Measurements from ENCODE around the gene ARL14.

The ARL14 gene

GRCh38 chr3:160677459-160677881 is 510 bp downstream of the ARL14 start:
- peak overlapping the region; percentile 88 for H3K27ac ChIP-seq (ENCODE audit: low read depth, low read length, severe bottlenecking)
- 50 to 76% methylated on average over 2 of the region's 4 CpGs for WGBS, 2 experiments (ENCODE audit: insufficient coverage in 2 of 2)

DNA sequence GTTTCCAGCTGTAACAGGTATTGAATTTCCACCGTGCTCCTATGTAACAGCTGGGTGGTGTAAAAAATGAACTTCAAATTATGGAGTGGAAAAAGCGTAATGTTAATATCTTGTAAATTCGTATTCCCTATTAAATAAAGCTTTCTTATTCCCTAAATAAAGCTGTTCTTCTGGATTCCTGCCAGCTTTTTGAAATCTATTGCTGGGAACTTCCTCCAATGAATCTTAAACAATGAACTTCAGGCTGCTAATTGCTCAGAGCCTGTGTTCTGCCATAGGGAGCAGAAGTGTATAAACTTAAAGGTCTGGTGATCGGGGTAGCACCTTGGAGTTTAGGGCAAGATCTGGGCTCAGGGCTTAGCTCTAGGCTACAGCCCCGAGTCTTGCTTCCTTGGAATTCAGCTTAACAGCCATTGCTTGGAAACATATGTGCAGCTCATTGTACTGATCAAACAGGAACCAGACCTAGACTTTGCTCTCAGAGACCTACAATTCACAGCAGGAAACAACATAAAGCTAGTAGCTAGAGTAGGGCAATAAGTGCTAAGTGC is 1.4 kb downstream of the ARL14 start:
- Histone ChIP-seq H3K36me3 (ENCODE audit: control insufficient read depth, insufficient read depth, low read length) (no peaks in the 10 kb centered on the region), H3K4me3 (ENCODE audit: extremely low read depth, insufficient read depth, low read length, poor library complexity, severe bottlenecking) (no peak overlapping the region), H3K27ac (ENCODE audit: low read depth, low read length, severe bottlenecking) (peak overlapping the region; percentile 88), H3K9me3 (ENCODE audit: control insufficient read depth, low read length) (no peaks in the 10 kb centered on the region), H3K4me1 (ENCODE audit: control insufficient read depth, insufficient read depth, low read length, poor library complexity, severe bottlenecking) (peaks cover 32% of the 10 kb centered on the region)
- WGBS, 2 experiments (ENCODE audit: insufficient coverage in 2 of 2) = 82 to 90% methylated on average over 3 of the region's 5 CpGs

More at GRCh38 chr3:160677459-160677881, 510 bp downstream of the ARL14 start:
- Histone ChIP-seq H3K4me3 (ENCODE audit: extremely low read depth, insufficient read depth, low read length, poor library complexity, severe bottlenecking) (no peak overlapping the region), H3K36me3 (ENCODE audit: control insufficient read depth, insufficient read depth, low read length) (no peaks in the 10 kb centered on the region), H3K4me1 (ENCODE audit: control insufficient read depth, insufficient read depth, low read length, poor library complexity, severe bottlenecking) (peaks cover 32% of the 10 kb centered on the region), H3K9me3 (ENCODE audit: control insufficient read depth, low read length) (no peaks in the 10 kb centered on the region)

GRCh38 chr3:160684368-160684740 is 7.4 kb downstream of the ARL14 start:
- WGBS, 2 experiments (ENCODE audit: insufficient coverage in 2 of 2) = 100% methylated on average over 1 to 2 of the region's 2 CpGs
- Histone ChIP-seq H3K9me3 (ENCODE audit: control insufficient read depth, low read length) (no peaks in the 10 kb centered on the region), H3K4me3 (ENCODE audit: extremely low read depth, insufficient read depth, low read length, poor library complexity, severe bottlenecking) (no peak overlapping the region), H3K4me1 (ENCODE audit: control insufficient read depth, insufficient read depth, low read length, poor library complexity, severe bottlenecking) (no peaks in the 10 kb centered on the region), H3K36me3 (ENCODE audit: control insufficient read depth, insufficient read depth, low read length) (no peaks in the 10 kb centered on the region), H3K27ac (ENCODE audit: low read depth, low read length, severe bottlenecking) (no peak overlapping the region)

DNA sequence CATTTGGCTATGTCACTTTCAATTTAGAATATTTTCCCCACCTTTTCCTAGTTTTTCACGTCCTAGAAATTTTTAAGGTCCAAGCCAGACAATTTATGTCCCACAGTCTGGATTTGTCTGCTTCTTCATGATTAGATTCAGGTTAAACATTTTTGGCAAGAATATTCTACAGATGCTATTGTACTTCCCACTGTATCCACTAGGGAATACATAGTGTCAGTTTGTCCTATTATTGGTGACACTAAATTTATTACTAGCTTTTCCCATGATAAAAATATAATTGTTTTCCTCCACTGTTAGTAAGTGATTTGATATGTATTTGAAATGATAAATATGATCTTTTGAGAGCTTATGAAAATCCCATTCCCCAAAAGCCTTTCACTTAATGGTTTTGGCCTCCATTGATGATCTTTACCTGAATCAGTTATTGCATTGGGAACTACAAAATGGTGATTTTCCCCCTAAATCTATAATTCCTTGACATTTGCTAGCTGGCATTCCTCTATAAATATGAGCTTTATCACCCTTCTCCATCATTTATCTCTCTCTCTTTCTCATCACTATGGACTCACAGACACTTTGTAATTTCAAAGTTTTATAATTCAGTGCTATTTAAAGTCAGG is 8.3 kb downstream of the ARL14 start:
- Histone ChIP-seq H3K9me3 (ENCODE audit: control insufficient read depth, low read length) (no peaks in the 10 kb centered on the region), H3K27ac (ENCODE audit: low read depth, low read length, severe bottlenecking) (no peak overlapping the region), H3K4me3 (ENCODE audit: extremely low read depth, insufficient read depth, low read length, poor library complexity, severe bottlenecking) (no peak overlapping the region), H3K4me1 (ENCODE audit: control insufficient read depth, insufficient read depth, low read length, poor library complexity, severe bottlenecking) (no peaks in the 10 kb centered on the region), H3K36me3 (ENCODE audit: control insufficient read depth, insufficient read depth, low read length) (no peaks in the 10 kb centered on the region)
- WGBS, 2 experiments (ENCODE audit: insufficient coverage in 2 of 2) = no CpG with 5 or more reads among the region's 1 CpG

DNA sequence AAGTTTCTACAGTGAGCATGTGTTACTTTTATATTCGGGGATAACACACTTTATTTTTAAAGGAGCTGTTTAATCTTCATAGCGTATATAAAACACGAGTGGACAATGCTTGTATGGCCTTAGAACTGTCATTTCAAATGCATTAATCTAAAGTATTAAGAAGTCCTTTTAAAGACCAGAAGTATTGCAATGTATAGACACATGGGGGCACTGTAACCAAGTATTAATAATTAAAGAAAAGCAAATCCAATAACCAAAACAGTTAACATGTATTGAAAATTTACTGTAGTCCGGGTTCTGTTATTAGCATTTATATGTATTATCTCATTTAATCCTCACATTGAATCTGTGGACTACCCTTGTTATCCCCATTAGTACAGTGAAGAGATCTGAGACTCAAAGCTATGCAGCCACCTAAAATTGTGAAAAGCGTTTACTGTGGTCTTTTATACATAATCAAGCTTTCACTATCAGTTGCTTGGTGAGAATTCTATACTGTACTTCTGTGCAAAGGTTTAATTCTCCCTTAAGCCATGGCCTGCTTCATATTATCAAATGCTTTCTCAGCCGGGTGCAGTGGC is 10.1 kb downstream of the ARL14 start:
- Histone ChIP-seq H3K4me3 (ENCODE audit: extremely low read depth, insufficient read depth, low read length, poor library complexity, severe bottlenecking) (no peak overlapping the region), H3K9me3 (ENCODE audit: control insufficient read depth, low read length) (no peaks in the 10 kb centered on the region), H3K4me1 (ENCODE audit: control insufficient read depth, insufficient read depth, low read length, poor library complexity, severe bottlenecking) (no peaks in the 10 kb centered on the region), H3K27ac (ENCODE audit: low read depth, low read length, severe bottlenecking) (no peak overlapping the region), H3K36me3 (ENCODE audit: control insufficient read depth, insufficient read depth, low read length) (no peaks in the 10 kb centered on the region)
- WGBS, 2 experiments (ENCODE audit: insufficient coverage in 2 of 2) = 83 to 89% methylated on average over 1 of the region's 6 CpGs

DNA sequence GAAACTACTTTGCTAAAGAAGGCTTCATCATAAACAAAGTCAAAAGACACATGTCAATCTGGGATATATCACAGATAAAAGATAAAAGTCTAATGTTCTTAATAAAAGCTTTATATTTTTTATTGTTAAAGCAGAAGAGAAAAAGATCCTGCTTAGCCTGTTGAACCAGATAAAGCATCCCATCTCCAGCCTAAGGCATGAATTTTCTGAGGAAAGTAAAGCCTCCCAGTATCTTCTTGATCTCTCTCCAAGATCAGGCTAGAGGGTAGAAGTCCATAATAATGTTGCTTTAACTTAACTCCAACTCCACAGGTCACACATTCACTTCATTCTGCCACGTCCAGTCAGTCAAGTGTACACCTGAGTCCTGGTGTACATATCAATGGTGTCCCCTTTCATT is 14.2 kb downstream of the ARL14 start:
- Histone ChIP-seq H3K36me3 (ENCODE audit: control insufficient read depth, insufficient read depth, low read length) (no peaks in the 10 kb centered on the region), H3K4me1 (ENCODE audit: control insufficient read depth, insufficient read depth, low read length, poor library complexity, severe bottlenecking) (peaks cover 2% of the 10 kb centered on the region), H3K9me3 (ENCODE audit: control insufficient read depth, low read length) (no peaks in the 10 kb centered on the region), H3K4me3 (ENCODE audit: extremely low read depth, insufficient read depth, low read length, poor library complexity, severe bottlenecking) (no peak overlapping the region), H3K27ac (ENCODE audit: low read depth, low read length, severe bottlenecking) (no peak overlapping the region)
- 100% methylated on average over 1 of the region's 1 CpG; no CpG with 5 or more reads in 1 of the 2 experiments for WGBS, 2 experiments (ENCODE audit: insufficient coverage in 2 of 2)

DNA sequence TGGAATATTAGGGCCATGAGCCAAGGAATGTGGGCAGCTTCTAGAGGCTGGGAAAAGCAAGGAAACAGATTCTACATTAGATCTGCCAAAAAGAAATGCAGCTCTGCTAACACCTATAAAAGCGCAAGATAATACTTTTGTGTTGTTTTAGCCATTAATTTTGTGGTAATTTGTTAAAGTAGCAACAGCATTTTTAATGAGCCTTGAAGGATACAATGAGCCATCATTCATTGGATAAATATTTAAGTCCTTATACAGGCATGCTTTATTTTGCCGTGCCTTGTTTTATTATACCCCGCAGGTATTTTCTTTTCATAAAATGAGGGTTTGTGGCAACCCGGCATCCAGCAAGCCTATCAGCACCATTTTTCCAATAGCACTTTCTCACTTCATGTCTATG is 15.0 kb downstream of the ARL14 start:
- no peaks in the 10 kb centered on the region for H3K36me3 ChIP-seq (ENCODE audit: control insufficient read depth, insufficient read depth, low read length)
- no peak overlapping the region for H3K27ac ChIP-seq (ENCODE audit: low read depth, low read length, severe bottlenecking)
- no peak overlapping the region for H3K4me3 ChIP-seq (ENCODE audit: extremely low read depth, insufficient read depth, low read length, poor library complexity, severe bottlenecking)
- 90% methylated on average over 2 of the region's 4 CpGs; no CpG with 5 or more reads in 1 of the 2 experiments for WGBS, 2 experiments (ENCODE audit: insufficient coverage in 2 of 2)
- no peaks in the 10 kb centered on the region for H3K9me3 ChIP-seq (ENCODE audit: control insufficient read depth, low read length)
- peaks cover 4% of the 10 kb centered on the region for H3K4me1 ChIP-seq (ENCODE audit: control insufficient read depth, insufficient read depth, low read length, poor library complexity, severe bottlenecking)

DNA sequence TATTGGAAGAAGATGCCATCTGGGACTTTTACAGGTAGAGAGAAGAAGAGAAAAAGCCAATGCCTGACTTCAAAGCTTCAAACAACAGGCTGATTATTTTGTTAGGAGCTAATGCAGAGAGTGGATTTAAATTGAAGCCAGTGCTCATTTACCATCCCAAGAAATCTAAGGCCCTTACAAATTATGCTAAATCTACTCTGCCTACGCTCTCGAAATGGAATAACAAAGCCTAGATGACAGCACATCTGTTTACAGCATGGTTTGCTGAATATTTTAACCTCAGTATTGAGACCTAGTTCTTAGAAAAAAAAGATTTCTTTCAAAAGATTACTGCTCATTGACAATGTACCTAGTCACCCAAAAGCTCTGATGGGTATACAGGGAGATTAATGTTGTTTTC is 16.2 kb downstream of the ARL14 start:
- Histone ChIP-seq H3K4me3 (ENCODE audit: extremely low read depth, insufficient read depth, low read length, poor library complexity, severe bottlenecking) (no peak overlapping the region), H3K27ac (ENCODE audit: low read depth, low read length, severe bottlenecking) (no peak overlapping the region), H3K4me1 (ENCODE audit: control insufficient read depth, insufficient read depth, low read length, poor library complexity, severe bottlenecking) (peaks cover 12% of the 10 kb centered on the region), H3K36me3 (ENCODE audit: control insufficient read depth, insufficient read depth, low read length) (no peaks in the 10 kb centered on the region), H3K9me3 (ENCODE audit: control insufficient read depth, low read length) (no peaks in the 10 kb centered on the region)
- 70 to 100% methylated on average over 2 of the region's 2 CpGs for WGBS, 2 experiments (ENCODE audit: insufficient coverage in 2 of 2)

DNA sequence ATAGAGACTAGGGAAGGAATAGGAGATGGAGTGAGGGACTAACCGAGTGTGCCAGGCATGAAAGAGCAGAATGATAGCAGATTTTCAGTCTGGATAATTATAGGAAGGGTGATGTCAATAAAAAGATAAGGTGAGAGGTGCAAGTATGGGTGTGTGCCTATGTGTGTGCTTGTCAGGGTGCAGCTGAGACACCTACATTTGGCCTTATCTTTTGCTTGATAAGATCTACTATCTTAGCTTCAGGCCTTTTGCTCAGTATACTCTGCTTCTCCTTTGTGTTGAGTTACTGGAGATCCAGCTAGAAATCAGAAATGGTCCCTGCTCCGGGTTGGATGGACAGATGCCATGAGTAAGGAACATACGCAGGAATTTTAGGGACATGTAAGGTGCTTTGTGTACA is 17.4 kb downstream of the ARL14 start:
- 72 to 75% methylated on average over 1 of the region's 3 CpGs for WGBS, 2 experiments (ENCODE audit: insufficient coverage in 2 of 2)
- Histone ChIP-seq H3K27ac (ENCODE audit: low read depth, low read length, severe bottlenecking) (no peak overlapping the region), H3K9me3 (ENCODE audit: control insufficient read depth, low read length) (no peaks in the 10 kb centered on the region), H3K4me1 (ENCODE audit: control insufficient read depth, insufficient read depth, low read length, poor library complexity, severe bottlenecking) (peaks cover 23% of the 10 kb centered on the region), H3K36me3 (ENCODE audit: control insufficient read depth, insufficient read depth, low read length) (no peaks in the 10 kb centered on the region), H3K4me3 (ENCODE audit: extremely low read depth, insufficient read depth, low read length, poor library complexity, severe bottlenecking) (no peak overlapping the region)

DNA sequence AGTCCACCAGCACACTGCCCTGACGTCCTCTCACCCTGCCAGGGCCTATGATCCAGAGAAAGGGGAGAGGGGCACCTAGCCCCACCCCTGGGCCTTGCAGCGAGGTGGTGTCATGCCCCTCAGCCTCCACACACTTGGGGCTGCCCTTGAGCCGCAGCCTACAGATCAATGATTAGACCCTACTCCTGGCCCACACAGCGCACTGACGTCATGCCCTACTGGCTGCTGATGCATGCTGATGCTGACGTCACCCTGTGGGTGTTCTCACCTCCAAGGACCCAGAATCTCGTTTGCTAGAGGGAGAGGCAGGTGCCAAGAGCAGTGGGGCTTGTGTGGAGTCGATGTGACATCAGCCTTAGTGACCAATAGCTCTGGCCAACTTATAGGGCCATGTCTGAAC is 18.0 kb downstream of the ARL14 start:
- Histone ChIP-seq H3K4me3 (ENCODE audit: extremely low read depth, insufficient read depth, low read length, poor library complexity, severe bottlenecking) (no peak overlapping the region), H3K4me1 (ENCODE audit: control insufficient read depth, insufficient read depth, low read length, poor library complexity, severe bottlenecking) (peaks cover 23% of the 10 kb centered on the region)
- WGBS, 2 experiments (ENCODE audit: insufficient coverage in 2 of 2) = 91 to 94% methylated on average over 3 to 6 of the region's 8 CpGs

GRCh38 chr3:160695915-160696327 is 19.0 kb downstream of the ARL14 start:
- Histone ChIP-seq H3K36me3 (ENCODE audit: control insufficient read depth, insufficient read depth, low read length) (no peaks in the 10 kb centered on the region), H3K9me3 (ENCODE audit: control insufficient read depth, low read length) (no peaks in the 10 kb centered on the region), H3K4me3 (ENCODE audit: extremely low read depth, insufficient read depth, low read length, poor library complexity, severe bottlenecking) (no peak overlapping the region), H3K27ac (ENCODE audit: low read depth, low read length, severe bottlenecking) (no peak overlapping the region), H3K4me1 (ENCODE audit: control insufficient read depth, insufficient read depth, low read length, poor library complexity, severe bottlenecking) (peaks cover 23% of the 10 kb centered on the region)
- 80 to 100% methylated on average over 1 of the region's 2 CpGs for WGBS, 2 experiments (ENCODE audit: insufficient coverage in 2 of 2)

More for the DNA sequence above, 18.0 kb downstream of the ARL14 start:
- Histone ChIP-seq H3K36me3 (ENCODE audit: control insufficient read depth, insufficient read depth, low read length) (no peaks in the 10 kb centered on the region), H3K9me3 (ENCODE audit: control insufficient read depth, low read length) (no peaks in the 10 kb centered on the region), H3K27ac (ENCODE audit: low read depth, low read length, severe bottlenecking) (no peak overlapping the region)
